Suprapubic skin (tissue), 4 donors: ENCODE results near the gene PITX3. TPM values are rescaled to one million over a fixed set of nuclear protein-coding genes. Genes with fewer than 3 reads are reported as not detected.

Source experiments
- DNase-seq, 2 donors: peaks; one replicate each; pipeline ENCODE4 v3.0.0-alpha.2; 2019; ENCODE audit warnings: low spot score in 2 of 2
- H3K27ac ChIP-seq: fragments of 200-600 bp; sonication (generic); one replicate; pipeline ENCODE4 v1.5.1; 2019
- H3K27me3 ChIP-seq: fragments of 200-600 bp; sonication (generic); one replicate; pipeline ENCODE4 v1.5.1; 2019
- H3K36me3 ChIP-seq: fragments of 200-600 bp; sonication (generic); one replicate; pipeline ENCODE4 v1.5.1; 2019
- H3K4me1 ChIP-seq: fragments of 200-600 bp; sonication (generic); one replicate; pipeline ENCODE4 v1.5.1; 2019
- H3K4me3 ChIP-seq: fragments of 200-600 bp; sonication (generic); one replicate; pipeline ENCODE4 v1.5.1; 2019; ENCODE audit warnings: mild to moderate bottlenecking
- H3K9me3 ChIP-seq: fragments of 200-600 bp; sonication (generic); one replicate; pipeline ENCODE4 v1.5.1; 2019
- CTCF ChIP-seq, 2 donors: fragments of 200-600 bp in 1 of 2; fragments of 450-650 bp in 1 of 2; sonication (generic) in 1 of 2; IDR thresholded peaks; one replicate each; pipeline ENCODE4 v1.5.1; 2016 to 2019; ENCODE audit warnings: antibody characterized with exemption in 2 of 2, mild to moderate bottlenecking in 1 of 2, moderate library complexity in 1 of 2
- EP300 ChIP-seq: sonication (generic); formaldehyde crosslinking; IDR thresholded peaks from one replicate; pipeline ENCODE4 v1.6.1; 2017; ENCODE audit warnings: antibody characterized with exemption
- POLR2A ChIP-seq, 2 donors: fragments of 450-650 bp; IDR thresholded peaks; one replicate each; pipeline ENCODE4 v1.6.1; 2017; ENCODE audit warnings: antibody characterized with exemption in 2 of 2, mild to moderate bottlenecking in 2 of 2, moderate library complexity in 2 of 2
- POLR2AphosphoS5 ChIP-seq, 3 donors: sonication (generic); formaldehyde crosslinking; IDR thresholded peaks; one replicate each; pipeline ENCODE4 v1.6.1; 2017; ENCODE audit warnings: antibody characterized with exemption in 3 of 3
- WGBS: methylation state at CpG from one replicate; pipeline ENCODE4 v1.1.5; 2018; 5-methylcytosine and 5-hydroxymethylcytosine counted together
- total RNA-seq, 4 donors: library from RNA; depleted of rRNA; stranded (reverse); fragments of >200 nt; gene quantifications; one replicate each; pipeline ENCODE4 v1.1.0, GENCODE V29; 2016

The PITX3 gene
- total RNA-seq, 4 donors from 2014 or later: not detected

DNA sequence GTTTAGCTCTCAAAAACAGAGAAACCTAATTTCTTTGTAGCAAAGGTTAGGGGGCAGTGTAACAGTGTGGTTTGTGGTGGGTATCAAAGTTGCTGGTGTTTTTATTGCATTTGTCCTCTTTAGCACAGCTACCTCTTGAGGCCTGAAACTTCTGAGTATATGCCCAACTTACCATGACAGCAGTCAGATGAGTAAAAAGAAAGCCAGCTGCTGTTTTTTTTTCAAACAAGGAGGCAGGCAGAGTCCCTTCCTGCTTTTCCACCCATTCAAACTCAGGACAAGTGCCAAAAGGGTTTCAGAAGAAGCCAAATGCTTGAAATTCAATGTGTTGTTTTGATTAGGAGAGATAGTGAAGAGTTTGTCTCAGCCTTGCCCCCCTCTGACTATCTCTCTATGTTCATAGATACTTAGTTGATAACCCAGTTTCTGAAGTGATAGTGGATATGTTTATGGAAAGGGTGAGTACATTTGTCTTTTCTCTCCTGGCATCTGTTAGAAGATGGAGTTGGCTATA is 27.1 kb upstream of the PITX3 start:
- Histone ChIP-seq H3K4me1 (peaks cover 20% of the 10 kb centered on the region), H3K9me3 (no peaks in the 10 kb centered on the region), H3K36me3 (peaks cover 3% of the 10 kb centered on the region), H3K27me3 (no peaks in the 10 kb centered on the region), H3K27ac (no peak overlapping the region), H3K4me3 (no peak overlapping the region)
- no peak for DNase-seq
- TF ChIP-seq EP300 (no peak), CTCF (IDR thresholded peaks at IDR 0.05) (no peak), POLR2AphosphoS5 (IDR thresholded peaks at IDR 0.05) (no peak), POLR2A (IDR thresholded peaks at IDR 0.05) (no peak)

GRCh38 chr10:102267748-102268147 is 26.4 kb upstream of the PITX3 start:
- no peak for DNase-seq
- Histone ChIP-seq H3K27me3 (no peaks in the 10 kb centered on the region), H3K4me3 (no peak overlapping the region), H3K9me3 (no peaks in the 10 kb centered on the region), H3K36me3 (peaks cover 3% of the 10 kb centered on the region), H3K27ac (no peak overlapping the region), H3K4me1 (peaks cover 20% of the 10 kb centered on the region)
- no peak for TF ChIP-seq CTCF (IDR thresholded peaks at IDR 0.05)

- TF ChIP-seq POLR2A (IDR thresholded peaks at IDR 0.05) (no peak), CTCF (IDR thresholded peaks at IDR 0.05) (no peak), POLR2AphosphoS5 (IDR thresholded peaks at IDR 0.05) (no peak), EP300 (no peak)
- no peak for DNase-seq
These were observed 25.4 kb upstream of the PITX3 start for GRCh38 chr10:102266670-102267069.

DNA sequence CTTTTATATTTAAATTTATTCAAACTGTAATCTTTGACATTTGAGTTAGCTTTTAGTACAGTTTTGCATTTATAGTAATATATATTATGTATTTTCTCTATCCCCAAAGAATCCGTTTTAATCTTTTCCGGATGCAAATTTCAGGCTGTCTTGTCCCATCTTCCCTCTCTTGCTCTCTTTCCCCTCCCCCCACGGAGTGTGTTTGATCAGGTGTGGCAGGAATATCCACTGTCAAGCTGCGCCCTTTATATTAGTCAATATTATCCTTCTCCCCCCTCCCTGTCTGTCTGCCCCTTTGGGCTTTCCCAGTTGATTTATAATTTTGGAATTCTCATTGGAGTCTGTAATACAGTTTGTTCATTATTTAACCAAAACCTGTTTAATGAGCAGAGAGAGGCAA is 23.1 kb upstream of the PITX3 start:
- Histone ChIP-seq H3K36me3 (peaks cover 18% of the 10 kb centered on the region), H3K4me1 (peaks cover 19% of the 10 kb centered on the region)

More at GRCh38 chr10:102266670-102267069, 25.4 kb upstream of the PITX3 start:
- H3K36me3 ChIP-seq: peaks cover 3% of the 10 kb centered on the region
- H3K4me1 ChIP-seq: peaks cover 20% of the 10 kb centered on the region
- 98% methylated on average over 3 of the region's 3 CpGs for WGBS
- H3K27me3 ChIP-seq: no peaks in the 10 kb centered on the region
- H3K4me3 ChIP-seq: no peak overlapping the region
- H3K27ac ChIP-seq: no peak overlapping the region
- H3K9me3 ChIP-seq: no peaks in the 10 kb centered on the region

GRCh38 chr10:102262744-102263370 is 21.5 kb upstream of the PITX3 start:
- H3K4me1 ChIP-seq: peaks cover 4% of the 10 kb centered on the region
- TF ChIP-seq EP300 (no peak), CTCF (IDR thresholded peaks at IDR 0.05) (no peak), POLR2AphosphoS5 (IDR thresholded peaks at IDR 0.05) (no peak), POLR2A (IDR thresholded peaks at IDR 0.05) (no peak)
- no peak overlapping the region for H3K4me3 ChIP-seq
- 78% methylated on average over 4 of the region's 4 CpGs for WGBS
- no peak for DNase-seq
- H3K27ac ChIP-seq: no peak overlapping the region
- H3K9me3 ChIP-seq: no peaks in the 10 kb centered on the region
- no peaks in the 10 kb centered on the region for H3K27me3 ChIP-seq
- H3K36me3 ChIP-seq: peaks cover 18% of the 10 kb centered on the region

More for the DNA sequence above, 23.1 kb upstream of the PITX3 start:
- WGBS: 86% methylated on average over 4 of the region's 4 CpGs
- H3K27ac ChIP-seq: no peak overlapping the region
- TF ChIP-seq CTCF (IDR thresholded peaks at IDR 0.05) (no peak), POLR2AphosphoS5 (IDR thresholded peaks at IDR 0.05) (no peak), EP300 (no peak), POLR2A (IDR thresholded peaks at IDR 0.05) (no peak)
- no peak overlapping the region for H3K4me3 ChIP-seq
- H3K27me3 ChIP-seq: no peaks in the 10 kb centered on the region
- no peaks in the 10 kb centered on the region for H3K9me3 ChIP-seq
- no peak for DNase-seq
